Sigmoid colon (tissue), 4 donors: ENCODE results near the gene KDM1A.

Experiments used
- CTCF ChIP-seq, 4 experiments: fragments of 450-650 bp in 3 of 4; fragments of 200-600 bp in 1 of 4; IDR thresholded peaks; one replicate each; pipeline ENCODE4 v1.5.1; 2016 to 2019; ENCODE audit warnings: antibody characterized with exemption in 4 of 4, mild to moderate bottlenecking in 3 of 4, moderate library complexity in 2 of 4
- EP300 ChIP-seq, 4 donors: sonication (generic); formaldehyde crosslinking; IDR thresholded peaks; one replicate each; pipeline ENCODE4 v1.6.1; 2017; ENCODE audit warnings: antibody characterized with exemption in 4 of 4
- POLR2AphosphoS5 ChIP-seq, 4 donors: sonication (generic); formaldehyde crosslinking; IDR thresholded peaks; one replicate each; pipeline ENCODE4 v1.6.1; 2017; ENCODE audit warnings: antibody characterized with exemption in 4 of 4

- TF ChIP-seq CTCF (IDR thresholded peaks at IDR 0.05) = no peak
- no peak for TF ChIP-seq EP300 (IDR thresholded peaks at IDR 0.05)
- no peak for TF ChIP-seq POLR2AphosphoS5 (IDR thresholded peaks at IDR 0.05)
Measured at GRCh38 chr1:23090056-23090455, 70.8 kb downstream of the KDM1A start.
